ENCODE measurements around the gene FAH.

Gene FAH

GRCh38 chr15:80173022-80173759, 20.4 kb downstream of the FAH start:
- DNase-seq (ENCODE audit: low spot score), result no peak

GRCh38 chr15:80174017-80174746, 21.4 kb downstream of the FAH start:
- no peak for DNase-seq (ENCODE audit: low spot score)

- no peak for DNase-seq (ENCODE audit: low spot score)
Measured at GRCh38 chr15:80175436-80175835, 22.6 kb downstream of the FAH start.

- DNase-seq (ENCODE audit: low spot score), result no peak
Measured at GRCh38 chr15:80176443-80176842, 23.6 kb downstream of the FAH start.

- no peak for DNase-seq (ENCODE audit: low spot score)
Measured at GRCh38 chr15:80177156-80177555, 24.4 kb downstream of the FAH start.

GRCh38 chr15:80179025-80179759, 26.4 kb downstream of the FAH start:
- no peak for DNase-seq (ENCODE audit: low spot score)

GRCh38 chr15:80179935-80180334, 27.1 kb downstream of the FAH start:
- no peak for DNase-seq (ENCODE audit: low spot score)

GRCh38 chr15:80180468-80180867, 27.7 kb downstream of the FAH start:
- DNase-seq (ENCODE audit: low spot score), result no peak

- no peak for DNase-seq (ENCODE audit: low spot score)
Measured at GRCh38 chr15:80180986-80181385, 28.2 kb downstream of the FAH start.

GRCh38 chr15:80182611-80183261, 29.9 kb downstream of the FAH start:
- DNase-seq (ENCODE audit: low spot score), result no peak

GRCh38 chr15:80183306-80183705, 30.5 kb downstream of the FAH start:
- DNase-seq (ENCODE audit: low spot score), result no peak

- no peak for DNase-seq (ENCODE audit: low spot score)
Measured at GRCh38 chr15:80183886-80184285, 31.1 kb downstream of the FAH start.

- DNase-seq (ENCODE audit: low spot score), result no peak
Measured at GRCh38 chr15:80184554-80184953, 31.8 kb downstream of the FAH start.

- no peak for DNase-seq (ENCODE audit: low spot score)
Measured at GRCh38 chr15:80185152-80185551, 32.4 kb downstream of the FAH start.

GRCh38 chr15:80186066-80186465, 33.3 kb downstream of the FAH start:
- no peak for DNase-seq (ENCODE audit: low spot score)

- DNase-seq (ENCODE audit: low spot score), result no peak
Measured at GRCh38 chr15:80186597-80186996, 33.8 kb downstream of the FAH start.

GRCh38 chr15:80188251-80188650, 35.5 kb downstream of the FAH start:
- DNase-seq (ENCODE audit: low spot score), result no peak

- no peak for DNase-seq (ENCODE audit: low spot score)
Measured at GRCh38 chr15:80191198-80191597, 38.4 kb downstream of the FAH start.

GRCh38 chr15:80191897-80192595, 39.2 kb downstream of the FAH start:
- no peak for DNase-seq (ENCODE audit: low spot score)

- DNase-seq (ENCODE audit: low spot score), result no peak
Measured at GRCh38 chr15:80194186-80194585, 41.4 kb downstream of the FAH start.

- DNase-seq (ENCODE audit: low spot score), result no peak
Measured at GRCh38 chr15:80194914-80195313, 42.1 kb downstream of the FAH start.

- DNase-seq (ENCODE audit: low spot score), result no peak
Measured at GRCh38 chr15:80199366-80199765, 46.6 kb downstream of the FAH start.
